Rectal smooth muscle tissue (tissue), 1 donor: Measurements from ENCODE around the gene C1QTNF6.

Experiments used
- H3K27ac ChIP-seq: one replicate; pipeline ENCODE4 v1.7.0; 2013; ENCODE audit warnings: low read depth, low read length, inconsistent platforms
- H3K27me3 ChIP-seq: one replicate; pipeline ENCODE4 v1.7.0; 2013; ENCODE audit warnings: low read length; ENCODE audit not compliant: control insufficient read depth, insufficient read depth
- H3K36me3 ChIP-seq: one replicate; pipeline ENCODE4 v1.7.0; 2013; ENCODE audit warnings: low read length; ENCODE audit not compliant: control insufficient read depth, insufficient read depth
- H3K4me1 ChIP-seq: one replicate; pipeline ENCODE4 v1.7.0; 2013; ENCODE audit warnings: low read length; ENCODE audit not compliant: control insufficient read depth, insufficient read depth
- H3K4me3 ChIP-seq: one replicate; pipeline ENCODE4 v1.7.0; 2013; ENCODE audit warnings: low read length
- H3K9ac ChIP-seq: one replicate; pipeline ENCODE4 v1.7.0; 2013; ENCODE audit warnings: low read length

C1QTNF6 gene

DNA sequence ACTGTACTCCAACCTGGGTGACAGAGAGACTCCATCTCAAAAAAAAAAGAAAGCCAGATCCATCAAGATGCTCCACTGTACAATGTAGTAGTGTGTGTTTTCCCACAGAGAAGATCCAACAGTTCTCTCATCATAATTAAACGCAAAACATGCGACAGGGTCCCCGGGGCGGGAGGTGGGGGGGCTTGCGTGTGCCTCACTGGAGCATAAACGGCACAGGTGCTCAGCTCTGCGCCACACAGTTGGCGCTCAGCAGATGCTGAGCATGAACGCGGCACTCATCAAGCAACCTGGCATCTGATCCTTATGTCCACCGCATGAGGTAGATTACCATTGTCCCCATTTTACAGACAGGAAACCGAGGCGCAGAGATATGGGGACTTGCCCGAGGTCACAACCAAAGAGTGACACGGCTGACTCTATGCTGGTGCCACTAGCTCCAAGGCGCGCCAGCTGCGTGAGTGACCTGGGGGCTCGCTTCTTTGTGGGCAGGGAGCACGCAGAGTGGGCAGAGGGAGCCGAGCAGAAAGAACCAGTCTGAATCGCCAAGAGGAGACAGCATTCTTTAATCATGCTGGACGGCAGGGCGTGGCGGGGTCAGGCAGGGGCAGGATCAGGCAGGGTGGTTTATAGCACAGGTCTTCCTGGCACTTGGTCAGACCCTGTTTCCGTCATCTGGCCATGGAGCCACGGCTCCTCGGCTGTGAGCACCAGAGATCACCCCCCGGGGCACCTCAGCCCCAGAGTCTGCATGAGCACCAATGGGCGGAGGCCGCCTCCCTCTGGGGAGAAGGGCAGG lies 8.2 kb downstream of the C1QTNF6 start:
- Histone ChIP-seq H3K27ac (no peak overlapping the region), H3K4me1 (peaks cover 12% of the 10 kb centered on the region), H3K36me3 (no peaks in the 10 kb centered on the region), H3K9ac (no peak overlapping the region), H3K4me3 (no peak overlapping the region), H3K27me3 (no peaks in the 10 kb centered on the region)

DNA sequence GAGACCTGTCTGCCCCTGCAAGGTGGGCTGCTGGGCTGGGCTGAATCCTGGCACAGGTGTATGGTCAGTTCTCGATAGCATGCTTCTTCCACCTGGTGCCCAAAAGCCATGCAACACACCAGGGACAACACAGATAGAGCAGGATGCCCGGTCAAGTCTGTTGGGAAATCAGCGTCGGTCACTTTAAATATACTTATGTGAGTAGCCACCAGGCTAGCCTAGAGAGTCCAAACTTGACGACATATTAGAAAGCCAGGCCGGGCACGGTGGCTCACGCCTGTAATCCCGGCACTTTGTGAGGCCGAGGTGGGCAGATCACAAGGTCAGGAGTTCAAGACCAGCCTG lies 8.9 kb downstream of the C1QTNF6 start:
- peaks cover 12% of the 10 kb centered on the region for H3K4me1 ChIP-seq

DNA sequence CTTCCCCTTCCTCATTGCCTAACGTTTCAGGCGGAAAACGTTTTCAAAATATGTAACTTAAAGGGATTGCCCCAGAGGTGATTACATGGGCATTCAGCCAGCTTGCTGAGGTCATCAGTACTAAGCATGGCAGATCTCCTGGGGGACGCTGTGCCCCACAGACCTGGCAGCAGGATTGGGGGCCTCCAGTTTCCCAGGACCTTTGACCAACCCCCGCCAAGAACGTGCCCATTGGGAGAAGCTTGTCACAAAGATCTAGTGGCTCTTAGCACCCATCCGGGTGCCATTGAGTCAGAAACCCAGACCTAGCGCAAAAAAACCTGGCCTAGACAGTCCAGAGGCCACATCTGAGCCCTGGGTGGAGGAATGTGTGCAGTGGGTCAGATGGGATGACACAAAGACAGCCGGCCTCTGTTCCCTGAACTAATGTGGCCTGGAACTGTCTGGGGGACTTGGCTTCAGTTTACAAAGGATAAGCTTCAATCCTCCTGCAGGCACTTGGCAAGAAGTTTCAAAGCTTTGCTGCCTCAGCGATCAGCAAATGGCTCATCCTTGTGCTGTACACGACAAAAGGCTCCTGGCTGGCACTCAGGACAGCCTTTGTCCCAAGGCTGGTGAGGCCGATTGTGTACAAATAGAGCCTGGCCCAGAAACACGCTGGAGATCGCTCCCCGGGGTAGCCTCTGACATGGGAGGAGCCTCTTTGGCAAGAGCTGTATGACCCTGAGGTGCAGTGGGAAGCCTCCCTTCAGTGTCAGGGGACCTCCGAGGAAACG lies 9.5 kb downstream of the C1QTNF6 start:
- H3K4me3 ChIP-seq: no peak overlapping the region
- no peaks in the 10 kb centered on the region for H3K36me3 ChIP-seq
- H3K9ac ChIP-seq: no peak overlapping the region
- H3K27ac ChIP-seq: no peak overlapping the region
- no peaks in the 10 kb centered on the region for H3K27me3 ChIP-seq
- H3K4me1 ChIP-seq: peaks cover 12% of the 10 kb centered on the region

More for the DNA sequence above, 8.9 kb downstream of the C1QTNF6 start:
- Histone ChIP-seq H3K27me3 (no peaks in the 10 kb centered on the region), H3K4me3 (no peak overlapping the region), H3K27ac (no peak overlapping the region), H3K9ac (no peak overlapping the region), H3K36me3 (no peaks in the 10 kb centered on the region)

DNA sequence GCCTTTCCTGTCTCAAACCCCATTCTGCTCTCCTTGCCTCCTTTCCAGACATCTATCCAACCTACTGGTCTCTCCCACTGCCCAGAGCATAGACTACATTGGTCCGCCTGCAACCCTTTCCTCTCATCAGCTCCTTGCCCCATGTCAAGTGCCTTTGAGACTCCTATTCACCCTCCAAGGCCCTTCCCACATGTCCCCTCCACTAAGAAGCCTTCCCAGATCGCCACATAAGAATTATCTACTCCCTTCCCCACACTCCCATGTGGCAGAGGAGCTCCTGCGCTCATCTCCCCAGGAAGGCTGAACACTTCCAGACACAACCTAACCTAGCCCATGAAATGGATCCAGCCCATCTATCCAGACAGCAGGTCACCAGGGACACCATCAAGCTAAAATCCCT lies 10.3 kb downstream of the C1QTNF6 start:
- H3K4me1 ChIP-seq: peaks cover 12% of the 10 kb centered on the region
- H3K27ac ChIP-seq: no peak overlapping the region
- no peak overlapping the region for H3K9ac ChIP-seq
- no peaks in the 10 kb centered on the region for H3K36me3 ChIP-seq
- H3K4me3 ChIP-seq: no peak overlapping the region
- H3K27me3 ChIP-seq: no peaks in the 10 kb centered on the region

DNA sequence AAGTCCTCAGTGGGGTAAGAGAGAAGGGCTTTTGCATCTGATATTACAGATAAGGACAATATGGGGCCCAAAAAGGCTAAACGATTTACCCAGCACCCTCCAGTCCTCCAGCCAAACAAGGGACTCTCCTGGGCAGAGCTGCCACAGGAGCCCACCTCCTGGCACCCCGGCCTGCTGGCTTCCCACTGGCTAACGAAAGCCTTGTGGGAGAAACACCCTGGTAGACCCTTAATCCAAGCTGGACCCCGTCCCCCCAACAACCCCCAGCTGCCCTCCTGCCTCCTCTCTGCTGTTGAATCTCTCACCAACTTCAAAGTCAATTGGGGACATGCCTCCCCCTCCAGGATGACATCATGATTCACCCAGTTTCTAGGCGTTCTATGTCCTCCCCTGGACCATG lies 10.8 kb downstream of the C1QTNF6 start:
- no peaks in the 10 kb centered on the region for H3K27me3 ChIP-seq
- H3K4me3 ChIP-seq: no peak overlapping the region
- H3K9ac ChIP-seq: no peak overlapping the region
- H3K27ac ChIP-seq: no peak overlapping the region
- no peaks in the 10 kb centered on the region for H3K36me3 ChIP-seq
- H3K4me1 ChIP-seq: peaks cover 12% of the 10 kb centered on the region

DNA sequence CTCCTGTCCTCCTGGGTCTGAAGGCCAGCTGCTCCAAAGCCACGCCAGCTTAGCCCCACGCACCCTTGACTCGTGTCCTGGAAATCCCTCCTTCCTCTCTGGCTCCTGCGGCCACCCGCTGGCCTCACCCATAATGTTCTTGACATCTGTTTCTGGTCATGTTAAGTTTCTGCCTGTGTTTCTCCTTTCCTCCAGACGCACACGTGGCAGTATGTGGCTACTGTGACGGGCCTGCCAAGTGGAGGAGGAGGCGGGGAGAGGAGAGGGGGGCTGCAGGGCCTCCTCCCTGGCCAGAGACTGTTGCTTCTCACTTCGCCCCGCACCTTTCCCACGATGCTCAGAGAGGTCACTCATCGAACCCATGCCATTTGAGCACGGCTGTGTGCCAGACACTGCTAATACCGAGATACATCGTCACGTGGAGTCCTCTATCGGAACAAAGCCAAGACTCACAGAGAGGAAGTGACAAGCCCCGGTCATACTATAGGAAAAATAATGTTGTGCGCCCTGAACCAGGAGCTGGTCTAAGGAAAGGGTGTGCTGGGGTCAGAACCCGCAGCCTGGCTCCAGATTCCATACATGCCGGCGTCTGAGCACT lies 11.5 kb downstream of the C1QTNF6 start:
- H3K4me1 ChIP-seq: peaks cover 12% of the 10 kb centered on the region
- peak overlapping the region; percentile 18 for H3K4me3 ChIP-seq
- no peak overlapping the region for H3K27ac ChIP-seq
- no peaks in the 10 kb centered on the region for H3K36me3 ChIP-seq
- no peaks in the 10 kb centered on the region for H3K27me3 ChIP-seq
- H3K9ac ChIP-seq: no peak overlapping the region

DNA sequence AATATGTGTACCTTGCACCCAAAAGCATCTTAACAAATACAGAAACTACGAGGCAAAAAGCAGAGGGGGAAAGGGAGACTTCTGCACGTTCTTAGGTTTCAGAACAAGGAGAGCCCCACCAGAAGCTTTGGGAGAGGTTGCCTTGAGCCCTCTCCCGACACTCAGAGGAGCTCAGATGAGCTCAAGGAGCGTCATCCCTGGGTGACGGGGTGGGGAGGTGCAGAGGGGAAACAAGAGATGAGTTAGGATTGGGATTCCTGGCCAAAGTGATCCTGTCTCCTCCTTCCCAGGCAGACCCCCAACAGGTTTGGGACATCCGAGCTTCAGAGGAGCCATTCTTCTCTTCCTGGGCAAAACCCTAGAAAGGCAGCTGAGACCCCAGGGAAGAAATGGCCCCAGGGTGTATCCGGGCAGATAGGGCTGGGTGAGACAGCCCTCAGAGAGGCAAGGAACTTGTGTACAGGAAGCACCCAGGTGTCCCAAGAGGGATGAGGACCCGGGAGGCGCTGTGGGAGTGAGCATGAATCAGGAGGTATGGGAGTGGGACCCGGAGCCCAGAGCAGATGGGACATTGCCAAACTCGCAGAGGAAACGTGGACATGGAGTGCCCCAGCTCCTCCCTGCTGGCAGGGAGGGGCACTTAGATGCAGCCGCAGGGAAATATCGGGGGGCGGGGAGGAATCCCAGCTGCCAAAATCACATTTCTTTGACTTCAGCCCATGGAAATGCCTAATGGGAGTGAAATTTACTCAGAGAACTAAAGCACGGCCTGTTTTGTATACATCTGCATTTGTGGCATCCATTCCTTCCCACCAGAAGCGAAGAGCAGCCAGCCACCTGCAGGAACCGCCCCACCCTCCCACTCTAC lies 12.4 kb downstream of the C1QTNF6 start:
- Histone ChIP-seq H3K36me3 (no peaks in the 10 kb centered on the region), H3K27me3 (no peaks in the 10 kb centered on the region), H3K4me1 (peaks cover 12% of the 10 kb centered on the region), H3K27ac (no peak overlapping the region), H3K9ac (no peak overlapping the region), H3K4me3 (no peak overlapping the region)

DNA sequence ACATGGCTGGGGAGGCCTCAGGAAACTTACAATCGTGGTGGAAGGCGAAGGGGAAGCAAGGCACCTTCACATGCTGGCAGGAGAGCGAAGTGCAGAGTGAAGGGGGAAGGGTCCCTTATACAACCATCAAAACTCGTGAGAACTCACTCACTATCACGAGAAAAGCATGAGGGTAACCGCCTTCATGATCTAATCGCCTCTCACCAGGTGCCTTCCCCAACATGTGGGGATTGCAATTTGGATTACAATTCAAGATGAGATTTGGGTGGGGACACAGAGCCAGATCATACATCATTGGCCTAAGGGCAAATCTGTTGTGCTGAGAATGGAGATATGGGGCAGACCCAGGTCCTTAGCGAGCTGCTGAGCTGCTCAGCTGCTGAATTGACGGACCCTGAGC lies 13.1 kb downstream of the C1QTNF6 start:
- Histone ChIP-seq H3K27me3 (no peaks in the 10 kb centered on the region), H3K4me1 (peaks cover 12% of the 10 kb centered on the region), H3K36me3 (no peaks in the 10 kb centered on the region)

DNA sequence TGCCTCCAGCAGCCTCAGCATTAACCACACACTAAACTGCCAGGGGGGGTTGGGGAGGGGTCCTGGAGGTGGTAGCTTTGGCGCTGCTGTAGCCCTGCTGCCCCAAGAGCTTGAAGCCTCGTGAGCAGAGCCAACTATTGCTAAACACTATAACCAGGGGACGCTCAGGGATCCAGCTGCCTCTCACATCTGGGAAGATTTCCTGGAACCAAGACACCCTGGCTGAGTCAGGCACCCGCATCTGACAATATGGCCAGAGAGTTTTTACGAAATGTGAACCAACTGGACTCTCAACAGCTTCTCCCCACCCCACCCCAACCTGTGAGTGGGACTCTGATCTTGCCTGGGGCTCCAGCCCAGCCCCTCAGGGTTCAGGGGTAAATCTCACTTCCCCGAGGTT lies 14.3 kb downstream of the C1QTNF6 start:
- Histone ChIP-seq H3K9ac (no peak overlapping the region), H3K27ac (no peak overlapping the region), H3K27me3 (no peaks in the 10 kb centered on the region), H3K36me3 (no peaks in the 10 kb centered on the region), H3K4me1 (peaks cover 12% of the 10 kb centered on the region), H3K4me3 (no peak overlapping the region)

More for the DNA sequence above, 13.1 kb downstream of the C1QTNF6 start:
- H3K9ac ChIP-seq: no peak overlapping the region
- H3K4me3 ChIP-seq: no peak overlapping the region
- H3K27ac ChIP-seq: no peak overlapping the region

DNA sequence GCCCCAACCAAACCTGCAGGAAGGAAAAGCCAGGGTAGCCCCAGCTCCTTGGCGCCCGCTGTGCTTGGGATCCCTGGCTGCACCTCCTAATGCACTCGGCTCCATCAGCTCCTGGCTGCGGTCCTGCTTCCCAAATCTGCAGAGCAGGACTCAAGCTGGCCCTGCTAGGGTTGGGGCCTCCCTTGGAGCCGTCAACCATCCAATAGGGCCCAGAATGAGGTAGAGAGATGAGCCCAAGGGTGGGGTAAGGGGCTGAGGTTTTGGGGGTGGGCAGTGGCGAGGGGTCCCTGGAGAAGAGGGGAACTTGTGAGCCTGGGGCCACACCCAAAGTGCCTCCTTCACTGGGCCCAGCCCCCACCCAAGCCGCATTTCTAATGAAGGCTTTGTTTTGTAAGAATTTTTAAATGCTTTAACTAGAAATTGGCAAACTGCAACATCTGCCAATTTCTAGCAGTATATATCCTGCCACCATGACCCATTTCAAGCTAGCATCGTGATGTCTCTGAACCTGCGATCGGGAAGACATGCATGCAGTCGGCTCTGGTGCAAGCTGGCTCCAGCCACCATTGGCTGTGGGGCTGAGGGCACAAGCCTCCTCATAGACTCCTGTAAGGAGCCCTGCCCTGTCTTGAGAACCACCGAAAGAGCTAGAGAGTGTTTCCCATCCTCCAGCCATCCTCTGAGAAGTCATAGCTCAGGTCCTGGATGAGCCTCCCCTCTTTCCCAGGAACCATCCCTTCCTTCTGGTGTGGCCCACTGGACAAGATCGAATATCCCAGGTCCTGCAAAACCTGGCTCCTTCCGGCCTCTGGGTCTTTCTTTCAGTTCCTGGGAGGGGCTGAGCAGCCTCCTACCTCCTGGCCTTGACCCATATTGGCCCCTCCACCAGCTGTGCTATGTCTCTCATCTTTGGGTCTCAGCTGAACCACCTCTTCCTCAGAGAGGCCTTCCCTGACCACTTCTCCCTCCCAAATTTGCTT lies 15.5 kb downstream of the C1QTNF6 start:
- Histone ChIP-seq H3K36me3 (no peaks in the 10 kb centered on the region), H3K27me3 (no peaks in the 10 kb centered on the region), H3K9ac (no peak overlapping the region), H3K4me3 (no peak overlapping the region), H3K4me1 (peaks cover 12% of the 10 kb centered on the region), H3K27ac (no peak overlapping the region)

DNA sequence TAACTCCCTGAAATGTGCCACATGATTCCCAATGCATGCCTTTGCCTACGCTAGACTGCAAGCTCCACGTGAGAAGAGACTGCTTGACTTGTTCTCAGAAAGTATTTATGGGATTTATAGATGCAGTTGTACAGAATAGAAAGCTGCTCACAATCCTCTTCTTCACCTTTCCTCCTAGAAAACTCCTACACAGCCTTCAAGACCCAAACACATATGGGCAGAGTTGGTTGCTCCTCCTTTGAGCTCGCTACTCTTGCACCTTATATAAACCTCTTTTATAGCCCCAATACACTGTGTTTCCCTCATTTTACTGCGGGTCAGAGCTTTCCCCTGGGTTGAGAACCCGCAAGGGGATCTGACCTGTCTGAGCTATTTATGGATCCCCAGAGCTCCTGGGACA lies 16.4 kb downstream of the C1QTNF6 start:
- Histone ChIP-seq H3K4me1 (peaks cover 9% of the 10 kb centered on the region), H3K27ac (no peak overlapping the region), H3K9ac (no peak overlapping the region), H3K4me3 (no peak overlapping the region), H3K27me3 (no peaks in the 10 kb centered on the region), H3K36me3 (no peaks in the 10 kb centered on the region)
